Measurements from ENCODE around the gene GPR146.

The GPR146 gene

GRCh38 chr7:1080921-1081255 is 36.5 kb downstream of the GPR146 start:
- DNase-seq = no peak

DNA sequence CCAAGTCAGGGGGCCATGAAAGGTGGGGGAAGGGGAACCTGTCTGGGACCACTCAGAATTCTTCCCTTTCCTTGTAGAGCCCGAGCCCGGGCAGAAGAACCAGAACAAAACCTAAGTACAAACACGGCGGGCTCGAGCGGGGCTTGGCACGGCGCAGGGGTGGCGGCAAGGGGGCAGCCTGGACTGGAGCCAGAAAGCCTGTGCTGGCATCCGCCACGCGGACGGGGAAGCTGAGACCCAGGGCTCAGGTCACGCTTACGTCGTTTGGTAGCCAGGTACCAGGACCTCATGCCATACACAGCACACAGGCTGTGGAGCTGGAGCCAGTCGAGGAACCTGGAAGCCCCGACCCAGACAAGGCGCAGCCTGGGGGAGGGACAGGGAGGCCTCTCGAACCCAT is 37.0 kb downstream of the GPR146 start:
- no peak for DNase-seq

DNA sequence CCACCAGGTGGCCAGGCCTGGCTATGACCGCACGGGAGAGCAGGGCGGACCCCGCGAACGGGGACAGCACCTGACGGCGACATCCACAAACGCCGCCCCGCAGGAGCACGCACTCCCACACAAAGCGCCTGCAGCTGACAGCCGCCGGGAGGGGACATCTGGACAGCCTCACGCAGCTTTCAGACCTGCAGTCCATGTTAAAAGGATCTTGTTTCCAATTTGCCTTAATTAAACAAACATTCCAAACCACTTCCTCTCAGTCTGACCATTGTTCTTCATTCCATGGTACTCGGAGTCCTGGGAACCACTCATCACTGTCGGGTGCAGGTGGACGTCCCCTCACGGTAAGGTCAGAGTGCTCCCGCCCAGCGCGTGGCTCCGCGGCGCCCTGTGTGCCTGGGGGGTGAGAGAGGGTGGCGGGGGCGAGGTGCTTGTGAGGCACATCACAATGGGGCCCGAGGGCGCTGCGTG is 37.6 kb downstream of the GPR146 start:
- peak; percentile 64 for DNase-seq

DNA sequence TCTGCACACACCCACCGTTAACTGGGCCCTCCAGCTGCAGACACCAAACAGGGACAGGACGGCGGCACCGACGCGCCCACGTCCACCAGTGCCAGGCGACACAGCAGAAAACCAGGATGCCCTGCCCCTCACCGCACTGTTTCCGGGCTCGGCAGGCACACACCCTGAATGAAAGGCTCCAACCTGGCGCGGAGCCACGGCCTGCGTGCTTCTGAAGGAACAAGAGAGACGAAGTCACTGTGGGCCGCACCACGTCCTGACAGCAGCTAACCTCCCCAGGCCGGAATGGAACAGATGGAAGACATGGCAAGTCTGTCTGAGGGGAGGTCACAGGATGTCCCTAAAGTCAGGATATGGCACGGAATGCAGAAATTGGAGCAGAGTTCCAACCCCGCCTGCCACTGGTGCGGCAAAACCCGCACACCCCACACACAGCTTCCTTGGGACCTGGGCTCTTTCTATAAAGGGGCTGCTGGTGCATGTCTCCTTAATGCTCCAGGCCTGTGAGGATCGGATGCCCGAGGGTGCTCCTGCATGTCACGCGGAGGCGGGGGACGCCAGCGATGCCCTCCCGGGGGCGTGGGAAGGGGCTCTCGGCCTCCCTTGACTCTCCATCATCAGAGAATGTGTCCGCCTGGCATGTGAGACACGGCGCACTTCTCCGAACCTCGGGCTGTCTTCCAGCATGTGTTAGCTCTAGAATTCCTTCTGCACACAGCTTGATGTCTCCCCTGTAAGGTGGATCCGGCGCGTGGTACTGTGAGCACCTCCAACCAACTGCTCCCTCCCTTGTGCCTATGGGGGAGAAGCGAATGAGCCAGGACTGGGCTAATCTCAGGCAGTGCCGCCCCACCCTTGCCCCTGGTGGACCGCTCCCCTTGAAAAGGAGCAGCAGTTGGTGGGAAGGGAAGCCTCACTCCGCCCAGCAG is 39.6 kb downstream of the GPR146 start:
- DNase-seq = no peak

DNA sequence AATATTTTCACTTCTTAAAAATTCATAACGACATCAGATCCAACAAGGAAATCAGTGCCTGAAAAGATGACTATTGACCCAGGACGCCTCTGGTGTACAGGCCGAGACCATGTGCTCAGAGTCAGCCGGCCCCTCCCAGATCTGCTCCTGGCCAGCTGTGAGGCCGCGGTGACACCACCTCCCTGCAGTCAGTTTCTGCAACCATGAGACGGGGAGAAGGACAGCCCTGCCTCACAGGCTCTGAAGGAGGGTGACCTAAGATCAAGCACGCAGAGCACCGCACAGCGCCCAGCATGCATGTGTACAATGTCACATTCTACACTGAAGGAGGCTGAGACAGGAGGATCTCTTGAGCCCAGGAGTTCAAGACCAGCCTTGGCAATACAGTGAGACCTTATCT is 40.9 kb downstream of the GPR146 start:
- no peak for DNase-seq

- DNase-seq = no peak
These were observed 41.6 kb downstream of the GPR146 start for GRCh38 chr7:1085910-1086421.

DNA sequence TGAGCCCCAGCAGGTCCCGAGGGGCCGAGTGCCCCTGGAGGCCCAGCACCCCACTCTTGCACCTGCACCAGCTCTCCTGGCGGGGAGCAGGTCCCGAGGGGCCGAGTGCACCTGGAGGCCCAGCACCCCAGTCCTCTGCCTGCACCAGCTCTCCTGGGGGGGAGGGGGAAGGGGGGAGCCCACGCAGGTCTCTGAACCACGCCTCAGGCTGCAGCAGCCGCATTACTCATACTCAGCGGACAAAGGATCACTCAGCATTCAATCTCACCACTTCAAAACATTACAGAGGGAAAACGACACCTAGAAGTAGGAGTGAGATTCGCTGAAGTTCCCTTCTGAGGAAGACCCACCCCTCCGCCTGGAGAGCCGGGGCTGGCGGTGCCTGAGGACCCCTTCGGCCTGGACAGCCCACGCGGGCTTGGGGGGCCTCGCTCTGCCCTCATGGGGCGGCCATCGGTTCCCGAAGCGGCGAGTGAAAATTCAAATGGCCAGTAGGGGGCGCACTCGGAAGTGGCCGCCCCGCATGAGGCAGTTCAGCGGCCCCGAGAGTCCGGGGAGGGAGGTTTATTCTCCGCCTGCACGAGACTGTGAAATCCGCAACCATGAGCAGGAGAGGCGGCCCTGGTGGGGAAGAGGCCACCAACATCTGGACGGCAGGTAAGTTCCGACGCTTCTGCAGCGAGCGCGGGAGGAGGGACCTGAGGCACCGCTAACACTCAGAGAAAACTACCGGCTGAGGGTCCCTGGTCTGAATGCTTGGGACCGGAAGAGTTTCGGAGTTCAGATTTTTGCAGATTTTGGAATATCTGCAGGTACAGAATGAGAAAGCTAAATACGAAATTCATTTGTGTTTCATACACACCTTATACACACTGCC is 42.5 kb downstream of the GPR146 start:
- peak; percentile 88 for DNase-seq

GRCh38 chr7:1087465-1087814 is 43.1 kb downstream of the GPR146 start:
- no peak for DNase-seq

GRCh38 chr7:1087952-1088920 is 43.9 kb downstream of the GPR146 start, which contains the start of gene GPER1:
Gene GPER1, plus strand, starts transcription at chr7:1088113. Its CDS starts 3,616 bp downstream, at chr7:1091729.
- DNase-seq = peak; percentile 73

- no peak for DNase-seq
These were observed 45.9 kb downstream of the GPR146 start for GRCh38 chr7:1090236-1090635.

DNA sequence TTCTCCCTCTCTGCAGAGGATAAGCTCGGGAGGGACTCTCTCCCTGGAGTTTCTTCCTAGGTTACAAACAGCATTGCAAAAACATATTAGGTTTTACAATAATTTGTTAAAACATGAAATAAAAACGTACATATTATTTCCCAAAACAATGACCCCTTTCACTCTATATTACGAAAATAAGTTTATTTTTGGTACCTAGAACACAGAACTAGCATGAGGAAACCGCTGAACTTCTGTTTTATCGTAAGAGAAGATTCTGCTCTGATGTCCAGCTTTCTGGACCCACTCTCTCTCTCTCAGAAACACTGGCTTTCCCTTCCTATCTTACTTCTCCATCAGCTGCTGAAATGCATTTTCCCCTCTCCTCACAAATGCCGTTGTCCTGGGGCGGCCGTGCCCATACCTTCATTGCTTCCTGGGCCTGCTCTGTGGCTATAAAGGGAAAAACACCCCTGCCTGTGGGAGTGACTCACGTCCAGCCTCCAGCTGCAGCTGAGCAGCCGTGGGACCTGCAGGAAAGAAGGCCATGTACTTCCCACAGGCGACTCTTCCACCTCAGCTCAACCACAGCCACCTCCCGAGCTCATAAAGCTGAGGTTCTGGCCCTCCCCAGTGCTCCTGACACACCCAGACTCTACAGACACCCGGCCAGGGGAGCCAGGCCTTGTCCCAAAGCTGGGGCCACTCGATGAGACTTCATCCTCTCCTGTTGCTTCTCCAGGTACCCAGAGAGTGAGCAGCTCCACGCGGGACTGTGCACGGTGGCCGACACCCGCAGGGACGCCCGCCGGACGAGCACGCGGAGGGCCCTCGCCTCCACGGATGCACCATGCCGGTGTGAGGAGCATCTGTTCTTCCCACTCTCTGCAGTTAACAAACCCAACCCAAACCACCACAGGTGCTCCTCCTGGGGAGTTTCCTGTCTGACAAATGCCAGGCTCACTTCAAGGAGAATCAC is 46.6 kb downstream of the GPR146 start:
- no peak for DNase-seq

DNA sequence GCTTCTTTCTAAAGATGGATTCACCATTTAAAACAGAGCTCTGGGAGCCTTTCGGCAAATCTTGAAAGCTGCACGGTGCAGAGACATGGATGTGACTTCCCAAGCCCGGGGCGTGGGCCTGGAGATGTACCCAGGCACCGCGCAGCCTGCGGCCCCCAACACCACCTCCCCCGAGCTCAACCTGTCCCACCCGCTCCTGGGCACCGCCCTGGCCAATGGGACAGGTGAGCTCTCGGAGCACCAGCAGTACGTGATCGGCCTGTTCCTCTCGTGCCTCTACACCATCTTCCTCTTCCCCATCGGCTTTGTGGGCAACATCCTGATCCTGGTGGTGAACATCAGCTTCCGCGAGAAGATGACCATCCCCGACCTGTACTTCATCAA is 47.3 kb downstream of the GPR146 start:
- no peak for DNase-seq

- DNase-seq = no peak
These were observed 47.9 kb downstream of the GPR146 start for GRCh38 chr7:1092161-1092632.

GRCh38 chr7:1092806-1093501 is 48.6 kb downstream of the GPR146 start:
- DNase-seq = no peak

DNA sequence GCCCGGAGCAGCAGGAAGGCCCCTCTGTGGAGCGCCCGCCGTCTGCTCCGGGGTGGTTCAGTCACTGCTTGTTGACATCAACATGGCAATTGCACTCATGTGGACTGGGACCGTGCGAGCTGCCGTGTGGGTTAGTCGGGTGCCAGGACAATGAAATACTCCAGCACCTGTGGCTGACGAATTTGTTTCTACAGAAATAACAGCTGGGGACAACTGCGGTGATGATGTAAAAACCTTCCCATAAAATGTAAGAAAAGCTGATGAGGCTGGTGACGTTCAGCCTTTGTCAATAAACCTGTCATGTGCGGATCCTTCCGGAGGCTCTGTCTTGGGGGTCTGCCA is 49.1 kb downstream of the GPR146 start:
- no peak for DNase-seq

DNA sequence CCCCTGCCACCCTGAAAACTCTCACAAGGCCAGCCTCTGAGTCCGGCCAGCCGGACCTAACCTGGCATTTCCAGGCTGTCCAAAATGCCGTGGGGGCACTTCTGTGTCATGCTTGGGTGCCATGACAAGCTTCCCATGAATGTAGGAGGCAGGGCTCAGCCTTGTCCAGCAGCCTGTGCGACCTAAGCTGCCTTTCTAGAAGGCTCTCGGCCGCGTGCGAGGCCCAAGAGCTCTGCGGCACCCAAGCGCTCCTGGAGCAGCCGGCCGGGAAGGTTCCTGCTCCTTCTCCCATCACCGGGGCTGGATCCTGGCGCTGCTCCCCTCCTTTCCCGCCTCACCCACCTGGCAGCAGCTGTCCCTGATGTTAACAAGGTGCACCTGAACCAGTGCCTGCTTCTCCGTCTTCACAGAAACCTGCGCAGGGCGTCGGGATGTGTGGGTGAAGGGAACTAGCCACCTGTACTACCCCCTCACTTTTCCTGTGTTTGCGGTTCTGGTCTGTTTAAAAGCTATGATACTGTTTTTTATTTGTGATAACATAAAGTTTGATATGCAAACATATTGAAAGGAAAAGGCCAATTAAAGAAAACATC is 49.7 kb downstream of the GPR146 start:
- DNase-seq = no peak

GRCh38 chr7:1094870-1095269 is 50.5 kb downstream of the GPR146 start:
- DNase-seq = no peak

GRCh38 chr7:1095621-1096155 is 51.3 kb downstream of the GPR146 start:
- DNase-seq = peak; percentile 79
